Germinal center (tissue), 1 donor: ENCODE results near the gene PLS3.
A peak's percentile ranks its signal among the peaks of the same experiment; 100 is the strongest.
"Not testable (repeated sequence)": the region's sequence is repeated elsewhere in the genome, so short reads cannot be mapped to it uniquely, and the experiment has no call there.

Experiments
- DNase-seq: peaks from one replicate; pipeline ENCODE4 v3.0.0; 2012; ENCODE audit warnings: mixed read lengths, low spot score

Gene PLS3

GRCh38 chrX:115609621-115610020 lies 48.6 kb downstream of the PLS3 start:
- no peak for DNase-seq

DNA sequence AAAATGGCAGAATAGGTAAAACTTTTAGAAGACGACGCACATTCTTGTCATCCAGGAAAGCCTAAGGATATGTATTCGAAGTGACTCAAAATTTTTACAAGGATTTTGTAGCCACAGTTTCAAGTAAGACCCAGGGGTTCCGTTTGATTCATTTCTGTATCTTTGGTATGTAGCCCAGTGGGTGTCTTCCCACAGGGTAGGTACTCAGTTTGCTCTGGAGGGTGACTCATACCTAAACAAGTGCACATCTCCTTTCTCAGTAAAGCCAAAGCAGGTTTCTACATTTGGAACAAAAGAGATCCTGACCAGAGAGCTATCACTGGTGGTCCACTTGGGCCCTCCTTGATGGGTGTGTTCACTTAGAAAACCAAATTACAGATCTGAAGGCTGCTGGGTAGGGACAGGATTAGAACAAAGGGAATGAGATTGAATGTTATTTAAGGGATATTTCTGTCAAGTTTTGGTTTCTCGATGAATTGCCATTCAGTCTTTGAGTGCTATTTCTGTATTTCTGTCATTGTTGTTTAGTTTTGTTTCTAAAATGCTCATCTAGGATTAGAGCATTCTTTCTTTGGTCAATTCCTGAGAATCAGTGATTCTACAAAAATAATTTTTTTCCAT lies 56.1 kb downstream of the PLS3 start:
- DNase-seq: no peak

DNA sequence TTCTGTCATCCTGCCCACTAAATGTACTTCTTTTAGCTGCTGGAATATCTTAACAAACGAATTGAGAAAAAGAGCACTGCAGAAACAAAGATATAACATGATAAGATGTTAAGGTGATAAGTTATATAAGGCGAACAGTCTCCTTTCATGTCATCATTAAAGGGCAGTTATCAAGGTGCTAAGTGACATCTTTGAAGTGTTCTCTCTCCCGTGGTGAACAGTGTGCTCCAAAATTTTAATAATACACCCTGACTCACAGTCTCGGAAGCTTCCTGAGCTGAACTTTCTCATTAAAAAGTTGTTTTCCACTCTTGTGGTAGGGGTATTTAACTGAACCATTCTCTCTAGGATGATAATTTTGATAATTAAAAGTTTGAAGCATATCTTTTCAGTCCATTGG lies 61.6 kb downstream of the PLS3 start:
- no peak for DNase-seq

GRCh38 chrX:115624916-115625315 lies 63.9 kb downstream of the PLS3 start:
- no peak for DNase-seq

- no peak for DNase-seq
Measured at GRCh38 chrX:115625572-115626301, 64.8 kb downstream of the PLS3 start.

- no peak for DNase-seq
Measured at GRCh38 chrX:115630204-115630603, 69.2 kb downstream of the PLS3 start.

DNA sequence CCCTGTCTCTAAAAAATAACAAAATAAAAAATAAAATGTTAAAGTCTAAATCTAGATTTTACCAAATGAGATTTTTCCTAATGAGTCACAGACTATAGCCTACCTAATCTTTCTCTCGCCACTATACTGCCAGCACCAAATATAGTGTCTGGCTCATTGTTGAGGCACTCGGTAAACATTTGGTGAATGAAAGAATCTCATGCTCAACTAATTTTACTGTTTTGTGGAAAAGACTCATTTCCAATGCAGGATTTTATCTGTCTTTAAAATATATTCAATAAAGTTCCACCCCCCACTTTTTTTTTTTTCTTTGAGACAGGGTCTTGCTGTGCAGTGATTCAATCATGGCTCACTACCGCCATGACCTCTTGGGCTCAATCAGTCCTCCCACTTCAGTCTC lies 71.5 kb downstream of the PLS3 start:
- no peak for DNase-seq

DNA sequence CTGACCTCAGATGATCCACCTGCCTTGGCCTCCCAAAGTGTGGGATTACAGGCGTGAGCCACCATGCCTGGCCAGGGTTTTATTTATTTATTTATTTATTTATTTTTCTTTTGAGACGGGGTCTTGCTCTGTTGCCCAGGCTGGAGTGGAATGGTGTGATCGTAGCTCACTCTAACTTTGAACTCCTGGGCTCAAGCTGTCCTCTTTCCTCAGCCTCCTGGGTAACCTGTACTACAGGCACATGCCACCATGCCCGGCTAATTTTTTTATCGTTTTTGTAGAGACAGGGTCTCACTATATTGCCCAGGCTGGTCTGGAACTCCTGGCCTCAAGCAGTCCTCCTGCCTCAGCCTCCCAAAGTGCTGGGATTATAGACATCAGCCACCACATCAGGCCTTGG lies 72.4 kb downstream of the PLS3 start:
- not testable (repeated sequence) for DNase-seq

DNA sequence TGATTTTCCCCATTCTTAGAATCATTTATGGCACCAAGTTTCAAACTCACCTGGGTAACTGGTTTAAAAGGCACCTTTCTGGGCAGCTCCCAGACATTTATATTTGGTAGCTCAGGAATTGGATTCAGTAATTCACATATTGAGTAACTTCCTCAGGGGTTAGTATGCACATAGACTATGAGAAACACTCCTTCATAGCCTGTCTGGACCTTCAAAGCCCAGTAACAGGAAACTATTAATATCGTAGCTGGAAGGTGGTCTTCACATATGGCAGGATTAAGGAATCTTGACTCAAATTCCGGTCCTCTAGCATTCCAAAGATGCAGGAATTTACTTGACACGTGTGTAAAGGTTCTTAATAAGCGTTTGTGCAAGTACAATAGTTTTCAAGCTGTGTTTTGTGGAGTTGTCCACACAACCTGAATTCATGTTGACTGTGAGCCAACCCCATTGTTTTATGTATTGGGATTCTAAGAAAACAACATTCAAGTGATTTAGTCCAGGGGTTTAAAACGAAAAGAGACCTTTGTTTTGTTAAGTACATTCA lies 78.4 kb downstream of the PLS3 start:
- DNase-seq: no peak

- DNase-seq: no peak
Measured at GRCh38 chrX:115642311-115642710, 81.3 kb downstream of the PLS3 start.

GRCh38 chrX:115642895-115643530 lies 82.0 kb downstream of the PLS3 start:
- peak; percentile 16 for DNase-seq

DNA sequence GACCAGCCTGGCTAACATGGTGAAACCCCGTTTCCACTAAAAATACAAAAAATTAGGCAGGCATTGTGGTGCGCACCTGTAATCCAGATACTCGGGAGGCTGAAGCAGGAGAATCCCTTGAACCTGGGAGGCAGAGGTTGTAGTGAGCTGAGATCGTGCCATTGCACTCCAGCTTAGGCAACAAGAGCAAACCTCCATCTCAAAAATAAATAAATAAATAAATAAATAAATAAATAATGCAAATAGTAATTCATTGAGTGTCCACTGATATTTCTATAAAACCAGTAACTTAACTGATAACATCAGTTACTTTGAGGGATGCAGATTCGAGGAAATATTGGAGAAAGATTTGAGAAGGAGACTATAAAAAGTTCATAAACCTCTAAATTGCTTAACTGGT lies 83.4 kb downstream of the PLS3 start:
- DNase-seq: not testable (repeated sequence)

GRCh38 chrX:115649461-115650063 lies 88.6 kb downstream of the PLS3 start:
- no peak for DNase-seq

- no peak for DNase-seq
Measured at GRCh38 chrX:115650449-115650848, 89.5 kb downstream of the PLS3 start.

- DNase-seq: peak; percentile 1
Measured at GRCh38 chrX:115650916-115651315, 89.9 kb downstream of the PLS3 start.

GRCh38 chrX:115652221-115652620 lies 91.2 kb downstream of the PLS3 start:
- DNase-seq: no peak

DNA sequence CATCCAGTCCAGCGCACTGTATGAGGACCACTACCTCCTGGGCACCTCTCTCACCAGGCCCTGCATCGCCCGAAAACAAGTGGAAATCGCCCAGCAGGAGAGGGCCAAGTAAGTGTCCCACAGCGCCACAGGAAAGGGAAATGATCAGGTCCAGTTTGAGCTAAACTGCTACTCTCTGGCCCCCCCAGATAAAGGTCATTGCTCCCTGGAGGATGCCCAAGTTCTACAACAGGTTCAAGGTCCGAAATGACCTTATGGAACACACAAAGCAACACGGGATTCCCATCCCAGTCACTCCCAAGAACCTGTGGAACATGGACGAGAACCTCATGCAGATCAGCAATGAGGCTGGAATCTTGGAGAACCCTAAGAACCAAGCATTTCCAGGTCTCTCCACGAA lies 104.1 kb downstream of the PLS3 start:
- no peak for DNase-seq

GRCh38 chrX:115679460-115679859 lies 118.5 kb downstream of the PLS3 start:
- no peak for DNase-seq

DNA sequence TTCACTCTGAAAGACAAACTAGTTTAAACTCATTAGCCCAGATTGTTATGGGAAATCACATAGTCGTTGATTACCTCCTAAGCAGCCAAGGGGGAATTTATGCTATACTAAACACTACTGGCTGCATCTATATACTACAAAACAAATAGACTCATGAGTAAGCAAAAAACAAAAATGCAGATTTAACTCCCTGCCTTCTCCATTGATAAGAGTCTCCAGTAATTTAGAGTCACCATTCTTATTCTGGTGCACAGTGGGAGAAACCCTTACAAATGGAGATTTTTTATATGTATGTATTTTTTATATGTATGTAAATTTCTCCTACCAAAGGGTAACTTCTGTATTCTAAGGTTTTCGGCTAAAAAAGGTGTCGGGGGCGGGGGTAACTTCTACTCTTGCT lies 126.6 kb downstream of the PLS3 start:
- DNase-seq: no peak

DNA sequence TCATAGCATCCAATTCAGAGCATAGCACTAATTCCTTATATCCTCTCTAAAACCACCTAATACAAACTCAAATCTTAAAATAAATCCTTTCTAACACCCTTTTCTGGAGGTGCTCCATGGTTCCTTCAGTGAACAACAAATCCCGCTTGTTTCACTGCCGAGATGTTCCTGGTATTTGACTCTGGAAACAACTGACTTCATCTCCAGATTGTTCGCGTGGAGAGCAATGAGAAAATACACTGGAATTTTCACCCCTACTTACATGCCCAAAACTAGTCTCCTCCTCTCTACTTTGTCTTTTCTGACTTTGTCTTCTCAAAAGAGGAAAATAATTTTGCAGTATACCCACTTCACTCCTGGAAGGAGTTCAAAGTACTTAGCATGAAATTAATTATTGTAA lies 129.0 kb downstream of the PLS3 start:
- DNase-seq: no peak

DNA sequence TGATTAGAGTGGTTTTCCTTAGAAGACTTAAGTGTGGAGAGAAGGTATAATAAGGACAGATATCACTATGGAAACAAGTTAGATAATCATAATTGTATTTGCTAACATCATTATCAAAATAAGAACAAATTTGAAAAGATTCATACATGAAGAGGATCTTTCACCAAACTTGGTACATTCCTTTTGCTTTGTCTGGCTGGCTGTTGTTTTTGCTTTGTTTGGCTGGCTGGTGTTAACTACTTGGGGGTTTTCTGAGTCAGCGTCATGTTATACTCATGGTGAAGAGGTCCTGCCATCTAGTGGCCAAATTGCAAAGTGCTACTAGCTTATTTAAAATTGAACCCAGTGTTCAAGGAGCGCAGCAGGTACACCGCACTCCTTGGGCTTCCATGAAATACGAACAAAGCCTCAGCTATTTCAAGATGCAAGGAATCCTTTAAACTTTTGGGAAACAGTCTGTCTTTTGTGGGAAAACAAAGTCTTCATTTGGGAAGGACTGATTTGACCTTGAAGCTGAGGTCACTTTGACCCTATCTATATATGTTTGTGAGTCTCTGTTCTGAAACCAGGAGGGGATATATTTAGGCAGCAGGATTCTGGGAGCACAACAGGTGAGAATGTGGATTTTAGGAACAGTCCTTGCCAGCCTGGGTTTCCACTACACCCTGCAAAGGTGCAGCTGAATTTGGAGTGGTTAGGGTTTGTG lies 129.7 kb downstream of the PLS3 start:
- peak; percentile 1 for DNase-seq

DNA sequence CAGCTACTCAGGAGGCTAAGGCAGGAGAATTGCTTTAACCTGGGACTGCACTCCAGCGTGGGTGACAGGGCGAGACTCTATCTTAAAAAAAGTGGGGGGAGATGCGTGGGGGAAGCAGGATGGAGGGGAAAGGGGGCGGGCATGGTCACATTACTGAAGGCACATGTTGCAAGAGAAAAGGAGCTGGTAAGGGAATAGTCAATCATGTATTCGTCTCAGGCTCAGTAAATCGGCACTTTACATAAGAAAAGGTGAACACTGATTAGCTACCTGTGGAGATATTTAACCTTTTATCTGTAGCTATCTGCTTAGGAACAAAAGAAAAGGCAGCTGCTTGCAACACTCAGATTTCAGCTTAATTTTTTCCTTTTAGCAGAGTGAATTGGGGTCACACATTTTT lies 132.5 kb downstream of the PLS3 start:
- DNase-seq: no peak
